GM21723 (cell line): ENCODE data around the gene CACNA2D3.

Experiments
- ATAC-seq: cut with Tn5 transposase; IDR thresholded peaks from one replicate; pipeline ENCODE4 v1.9.1; 2021; ENCODE audit warnings: mild to moderate bottlenecking, moderate library complexity; ENCODE audit not compliant: unreplicated experiment

CACNA2D3 gene

DNA sequence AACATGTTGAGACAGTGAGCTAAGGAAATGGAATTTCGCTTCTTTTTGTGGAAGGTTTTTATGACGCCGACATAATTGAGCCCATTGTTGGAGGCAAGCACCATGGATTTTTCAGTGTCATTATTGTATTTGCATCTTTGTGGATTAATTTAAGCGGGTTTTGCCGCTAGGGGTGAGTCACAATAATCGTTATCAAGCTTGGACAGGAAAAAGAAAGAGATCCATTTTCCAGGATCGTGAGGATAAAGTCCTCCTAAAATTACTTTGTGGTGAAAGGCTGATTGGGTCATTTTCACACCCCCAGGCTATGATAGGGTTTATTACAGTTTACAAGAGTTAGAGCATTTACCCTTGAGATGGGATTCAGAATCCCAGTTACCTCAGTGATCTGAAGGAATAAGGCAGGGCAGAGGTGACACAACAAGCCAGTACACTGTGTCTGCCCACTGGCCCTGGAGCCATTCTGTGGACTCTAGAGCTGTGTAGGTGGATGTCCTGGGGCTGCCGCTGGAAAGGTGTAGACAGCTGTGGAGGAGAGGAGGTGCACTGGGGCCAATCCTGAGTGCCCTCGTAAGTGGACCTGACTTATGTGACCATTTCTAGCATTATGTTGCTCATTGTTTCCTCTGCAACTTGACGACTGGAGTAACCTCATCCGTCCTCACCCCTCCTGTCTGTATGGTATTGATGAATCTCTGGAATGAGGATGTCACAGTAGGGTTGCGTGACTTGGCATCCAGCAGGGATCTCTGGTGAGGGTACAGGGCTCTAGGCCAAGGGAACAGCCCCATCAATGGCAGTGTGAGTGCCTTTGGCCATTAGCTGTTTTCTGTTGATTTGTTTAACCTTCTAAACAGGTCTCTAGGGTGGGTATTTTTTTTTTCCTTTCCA is 435.4 kb downstream of the CACNA2D3 start:
- ATAC-seq: no peak

DNA sequence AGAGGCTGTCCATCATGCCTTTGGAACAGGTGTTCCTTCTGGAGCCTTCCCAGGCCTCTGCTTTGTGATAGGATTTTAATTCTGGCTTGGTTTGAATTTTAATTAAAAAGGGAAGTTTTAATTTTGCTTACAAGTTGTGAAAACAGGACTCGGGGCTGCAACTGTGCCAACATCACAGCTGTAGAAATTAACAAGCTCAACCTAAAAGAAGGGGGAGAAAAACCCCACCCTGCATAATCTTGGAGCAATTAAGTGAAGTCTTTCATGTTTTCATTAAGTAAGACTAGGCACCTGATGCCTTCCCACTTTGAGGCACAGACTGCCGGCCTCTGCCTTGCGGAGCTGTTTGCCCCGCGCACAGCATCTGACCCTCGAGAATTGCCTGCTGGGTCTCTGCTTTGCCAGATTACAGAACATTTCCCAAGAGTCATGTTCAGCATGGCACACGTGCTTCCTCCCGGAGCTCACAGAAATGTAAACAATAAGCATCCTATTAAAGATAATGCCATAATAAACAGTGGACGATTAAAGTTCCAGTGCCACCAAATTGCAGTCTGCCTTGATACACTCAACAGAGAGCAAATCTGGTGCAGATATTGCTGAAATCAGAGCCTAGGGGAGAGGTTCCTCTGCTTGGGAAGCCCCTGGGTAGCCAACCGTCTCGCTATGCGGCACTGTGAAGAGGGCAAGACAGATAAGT is 441.3 kb downstream of the CACNA2D3 start:
- no peak for ATAC-seq

DNA sequence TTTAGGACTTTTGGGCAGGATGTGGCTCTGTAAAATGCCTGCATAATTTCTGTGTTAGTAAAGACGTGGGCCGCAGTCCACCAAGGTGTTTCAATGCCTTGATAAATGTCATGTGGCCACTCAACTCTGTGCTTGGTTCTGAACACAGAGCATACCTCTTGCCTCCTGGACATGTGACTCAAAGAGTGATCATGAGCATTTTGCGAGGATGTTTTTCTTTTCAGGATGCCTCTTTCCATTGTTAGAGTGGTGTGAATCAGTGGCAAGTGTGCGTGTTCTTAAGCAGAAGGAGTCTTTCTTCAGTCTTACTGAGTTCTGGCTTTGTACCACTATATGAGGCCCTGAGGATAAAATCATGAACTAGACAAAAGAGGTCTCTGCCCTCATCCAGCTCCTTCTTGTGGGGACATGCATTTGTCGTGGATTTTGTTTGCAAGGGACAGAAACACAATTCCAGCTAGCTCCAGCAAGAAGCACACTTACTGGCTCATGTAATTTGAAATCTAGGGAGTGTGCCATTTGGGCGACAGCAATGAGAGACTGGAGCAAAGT is 442.1 kb downstream of the CACNA2D3 start:
- ATAC-seq: no peak

DNA sequence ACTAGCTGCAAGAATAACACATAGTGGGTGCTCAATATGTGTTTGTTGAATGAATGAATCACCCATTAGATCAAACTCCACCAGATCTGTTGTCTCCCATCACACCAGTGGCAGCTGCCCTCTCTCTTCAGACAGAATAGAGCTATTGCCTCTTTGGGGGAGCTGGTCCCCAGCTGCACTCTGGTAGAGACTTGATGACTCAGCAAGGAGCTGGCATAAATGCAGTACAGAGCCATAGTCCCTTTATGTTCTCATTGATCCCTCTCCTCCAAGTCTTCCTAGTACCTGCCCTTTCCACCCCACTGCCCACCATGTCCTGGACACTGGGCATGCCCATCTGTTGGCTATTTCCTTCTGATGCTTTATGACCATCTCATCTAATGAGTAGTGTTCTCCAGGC is 443.6 kb downstream of the CACNA2D3 start:
- no peak for ATAC-seq

DNA sequence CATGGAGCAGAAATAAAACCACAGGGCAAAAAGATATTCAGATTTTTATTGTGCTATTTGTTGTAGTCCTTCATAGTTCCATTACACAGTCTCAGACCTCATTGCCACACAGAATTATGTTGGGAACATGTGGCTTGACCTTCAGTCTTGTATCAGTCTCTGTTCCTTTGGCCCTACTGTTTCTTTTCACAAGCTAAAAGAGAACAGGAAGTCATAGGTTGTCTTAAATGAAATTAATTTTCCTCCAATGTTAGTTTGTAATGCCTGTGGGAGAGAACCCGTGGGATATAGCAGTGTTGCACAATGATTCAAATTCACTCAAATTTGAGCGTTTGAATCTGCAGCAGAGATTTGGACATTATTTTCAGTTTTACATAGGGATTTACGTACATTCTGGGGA is 445.6 kb downstream of the CACNA2D3 start:
- ATAC-seq: no peak

DNA sequence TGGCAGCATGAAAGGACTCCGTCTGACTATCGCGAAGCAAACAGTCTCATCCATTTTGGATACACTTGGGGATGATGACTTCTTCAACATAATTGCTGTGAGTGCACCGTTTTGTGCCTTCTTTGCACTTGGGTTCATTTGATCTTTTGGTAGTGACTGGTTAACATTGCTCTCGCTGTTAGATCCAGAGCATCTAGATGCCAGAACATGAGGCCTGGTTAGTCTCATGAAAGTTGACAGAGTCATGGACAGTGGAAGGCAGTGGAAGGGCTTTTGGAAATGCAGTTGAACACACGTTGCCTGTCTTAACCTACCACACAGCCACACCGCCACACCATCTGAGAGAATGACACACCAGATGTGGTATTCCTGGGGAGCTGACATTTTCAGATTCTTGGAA is 447.7 kb downstream of the CACNA2D3 start:
- no peak for ATAC-seq

DNA sequence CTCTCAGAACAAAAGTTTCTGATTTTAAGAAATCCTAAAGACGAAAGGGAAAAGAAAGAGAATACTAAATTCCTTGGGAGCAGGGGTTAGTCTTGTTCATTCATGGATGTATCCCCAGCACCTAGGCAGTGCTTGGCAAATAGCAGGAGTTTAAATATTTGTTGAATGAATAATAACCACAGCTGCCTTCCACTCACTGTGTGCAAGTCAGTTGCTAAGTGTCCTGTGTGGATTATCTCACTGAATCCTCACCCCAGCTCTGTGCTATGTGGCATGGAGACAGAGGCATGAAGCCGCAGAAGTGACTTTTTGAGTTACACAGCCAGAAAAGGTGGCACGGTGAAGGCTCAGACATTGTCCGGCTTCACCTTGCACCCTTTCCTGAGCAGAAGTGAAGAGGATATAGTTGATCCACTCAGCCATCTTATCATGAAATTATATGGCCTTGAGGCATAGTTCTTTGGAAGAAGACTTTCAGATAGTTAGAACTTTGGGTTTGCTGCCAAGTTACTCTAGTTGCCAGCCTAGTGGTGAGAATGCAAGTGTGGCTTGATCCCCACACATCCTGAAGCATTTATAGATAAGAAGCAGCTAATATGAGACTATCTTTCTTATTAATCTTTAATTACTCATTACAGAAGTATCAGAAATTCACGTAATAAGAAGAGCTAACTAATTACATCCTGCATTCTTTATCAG is 450.0 kb downstream of the CACNA2D3 start:
- no peak for ATAC-seq

DNA sequence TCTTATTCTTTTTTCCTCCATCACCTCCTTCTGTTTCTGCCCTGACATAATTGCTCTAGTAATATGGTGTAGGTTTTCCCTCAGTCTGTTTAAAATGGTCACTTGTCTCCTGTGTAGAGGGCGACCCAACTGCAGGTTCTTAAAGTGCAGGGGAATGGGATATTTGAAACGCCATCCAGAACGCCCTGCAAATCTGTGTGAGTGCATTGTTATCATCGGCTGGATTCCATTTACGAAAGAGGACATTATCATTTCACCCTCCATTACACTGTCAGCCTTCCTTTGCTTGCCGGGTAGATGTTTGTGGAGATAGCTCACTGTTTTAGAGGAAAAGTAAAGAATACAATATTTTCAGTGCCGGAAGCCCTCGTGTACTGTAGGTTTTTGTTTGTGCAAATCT is 451.5 kb downstream of the CACNA2D3 start:
- no peak for ATAC-seq

DNA sequence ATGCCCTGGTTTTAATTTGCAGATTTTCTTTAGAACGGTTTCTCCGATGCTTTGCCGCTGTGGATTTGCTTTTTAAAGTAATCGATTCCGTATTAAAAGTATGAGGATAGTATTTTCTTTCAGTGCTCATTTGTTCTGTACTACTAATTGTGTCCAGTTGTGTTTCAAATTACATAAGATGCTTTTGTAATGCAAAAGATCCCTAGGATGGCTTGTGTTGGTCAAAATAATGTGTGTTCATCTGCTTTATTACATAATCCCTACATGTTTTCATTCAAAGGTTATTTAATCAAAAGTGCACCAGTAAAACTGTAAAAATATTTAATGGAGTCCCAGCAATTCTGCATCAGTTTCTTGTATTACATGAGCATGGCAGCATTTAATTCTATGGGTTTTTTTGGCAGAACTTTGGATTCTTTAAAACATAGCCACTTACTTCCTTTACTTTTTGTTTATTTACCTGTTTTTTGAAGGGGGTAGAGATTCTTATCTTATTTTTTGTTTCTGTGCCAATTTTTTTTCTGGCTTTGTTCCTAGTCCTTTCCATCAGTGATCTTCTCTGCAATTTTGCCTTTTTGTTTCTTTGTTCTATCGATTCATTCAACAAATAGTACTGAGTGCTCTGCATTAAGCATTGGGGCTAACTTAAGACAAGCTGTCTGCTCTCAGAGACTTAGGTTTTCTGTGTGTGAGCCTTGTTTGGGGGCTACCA is 452.7 kb downstream of the CACNA2D3 start:
- ATAC-seq: no peak

DNA sequence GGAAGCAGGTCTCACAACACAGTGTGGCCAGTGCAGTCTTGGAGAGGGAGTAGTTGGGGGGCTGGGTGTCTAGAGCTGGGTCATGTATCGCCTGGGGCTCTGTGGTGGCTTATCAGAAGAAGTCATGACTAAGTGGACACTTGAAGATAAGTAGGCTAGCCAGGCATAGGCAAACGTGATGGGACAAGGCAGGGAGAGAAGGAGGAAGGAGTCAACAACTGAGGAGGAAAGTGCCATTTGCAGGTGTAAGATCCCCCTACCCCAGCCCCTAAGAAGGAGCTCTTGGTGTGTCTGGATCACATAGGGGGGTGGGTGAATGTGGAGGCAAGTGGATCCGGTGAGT is 453.2 kb downstream of the CACNA2D3 start:
- ATAC-seq: no peak

DNA sequence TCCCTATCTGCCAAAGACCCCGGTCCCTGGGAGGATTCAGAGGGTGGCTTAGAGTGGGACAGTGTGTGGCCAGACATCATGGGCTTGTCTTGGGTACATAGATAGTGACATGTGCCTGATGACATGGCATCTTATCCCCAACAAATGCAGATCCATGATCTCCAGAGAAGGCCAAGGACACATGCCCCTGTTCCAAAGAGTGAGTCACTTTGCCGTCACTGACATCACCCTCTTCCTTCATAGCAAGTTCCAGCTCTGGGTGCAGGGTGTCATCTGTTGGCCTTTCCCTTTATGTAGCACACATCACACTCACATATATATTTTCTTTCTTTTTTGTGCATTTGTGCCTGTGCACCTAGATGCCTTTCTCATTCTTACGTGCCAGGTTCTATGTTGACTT is 455.0 kb downstream of the CACNA2D3 start:
- ATAC-seq: no peak

DNA sequence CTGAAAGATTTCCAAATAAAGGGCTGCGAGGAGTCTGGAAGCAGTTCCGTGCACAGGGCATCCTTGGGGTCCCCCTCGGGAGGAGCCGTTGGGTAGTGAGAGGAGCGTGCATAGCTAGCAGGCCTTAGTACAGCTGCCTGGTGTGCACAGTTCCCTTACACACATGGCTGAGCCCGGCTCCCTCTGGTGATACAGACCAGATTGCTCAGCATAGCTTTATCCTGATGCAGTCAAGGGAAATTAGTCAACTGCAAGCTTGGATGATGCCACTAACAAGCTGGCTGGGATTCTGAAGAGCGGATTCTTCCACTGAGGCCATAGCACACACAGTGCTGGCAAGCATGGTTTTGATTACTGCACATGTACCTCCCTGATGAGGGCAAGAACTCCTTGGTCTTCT is 456.1 kb downstream of the CACNA2D3 start:
- no peak for ATAC-seq

DNA sequence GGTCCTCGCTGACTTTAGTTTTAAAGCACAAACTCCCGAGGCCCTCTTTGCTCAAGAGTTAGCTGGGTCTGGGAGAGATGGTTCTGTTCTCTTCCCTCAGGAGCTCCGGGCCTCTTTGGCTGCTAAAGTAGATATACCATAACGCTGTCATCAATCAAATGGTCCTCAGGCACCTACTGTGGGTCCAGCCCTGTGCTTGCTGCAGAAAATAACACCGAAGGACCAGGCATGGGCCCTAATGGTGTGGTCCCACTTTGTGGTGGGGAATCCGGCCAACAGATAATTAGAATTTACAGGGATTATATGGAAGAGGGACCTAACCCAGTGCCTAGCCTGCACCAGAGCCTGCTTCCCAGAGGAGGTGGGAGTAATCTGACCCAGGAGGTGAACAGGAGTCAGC is 458.1 kb downstream of the CACNA2D3 start:
- ATAC-seq: no peak

DNA sequence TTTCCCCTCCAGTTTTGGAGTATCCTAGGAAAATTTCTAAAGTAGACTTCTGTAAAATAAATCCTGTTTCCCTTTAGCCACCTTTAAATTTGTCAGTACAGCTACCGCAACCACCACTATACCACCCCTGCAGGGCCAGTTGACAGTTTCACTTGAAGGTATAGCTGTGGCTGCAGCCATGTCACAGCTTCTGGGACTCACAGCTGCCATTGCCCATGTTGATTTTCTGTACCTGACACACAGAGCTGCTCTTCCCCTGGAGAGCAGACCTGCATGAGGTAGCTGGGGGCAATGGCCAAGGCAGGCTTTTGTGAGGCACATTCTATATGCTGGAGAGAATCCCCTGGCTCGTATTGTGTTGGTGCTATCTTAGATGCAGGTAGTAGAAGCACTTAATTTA is 460.1 kb downstream of the CACNA2D3 start:
- no peak for ATAC-seq

DNA sequence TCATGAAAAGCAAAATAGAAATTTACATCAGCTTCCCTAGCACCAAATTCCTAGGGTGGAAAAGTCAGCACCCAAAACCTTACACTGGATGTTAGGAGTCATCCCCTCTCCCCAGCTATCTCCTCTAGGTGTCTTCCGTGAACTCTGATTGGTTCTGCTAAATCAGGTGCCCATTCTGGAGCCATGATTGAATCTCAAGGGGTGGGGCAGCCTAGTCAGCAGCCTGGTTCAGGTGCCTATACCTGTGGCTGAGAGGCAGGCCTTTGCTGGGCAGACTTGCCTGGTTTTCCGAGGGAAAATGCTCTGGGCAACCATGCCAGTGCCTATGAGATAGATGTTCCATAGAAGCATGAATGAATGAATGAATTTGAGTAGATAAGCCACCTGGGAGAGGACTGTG is 468.8 kb downstream of the CACNA2D3 start:
- ATAC-seq: no peak

DNA sequence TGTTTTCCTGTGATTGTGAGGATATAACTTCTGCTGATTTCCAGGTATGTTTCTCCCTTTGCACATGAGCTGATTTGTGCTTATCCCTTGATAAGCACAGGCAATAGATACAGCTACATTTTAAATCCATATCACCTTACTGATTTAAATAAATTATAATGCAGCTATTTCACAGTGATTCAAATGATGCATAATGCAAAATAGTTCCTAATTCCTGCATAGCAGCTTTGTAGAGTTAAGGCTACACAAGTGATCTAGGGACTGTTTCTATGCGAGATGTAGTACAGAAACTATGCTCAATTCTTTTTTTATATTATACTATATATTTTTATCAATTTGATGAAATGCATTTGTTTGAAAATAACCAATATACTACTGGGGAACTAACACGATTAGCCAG is 471.3 kb downstream of the CACNA2D3 start:
- no peak for ATAC-seq

DNA sequence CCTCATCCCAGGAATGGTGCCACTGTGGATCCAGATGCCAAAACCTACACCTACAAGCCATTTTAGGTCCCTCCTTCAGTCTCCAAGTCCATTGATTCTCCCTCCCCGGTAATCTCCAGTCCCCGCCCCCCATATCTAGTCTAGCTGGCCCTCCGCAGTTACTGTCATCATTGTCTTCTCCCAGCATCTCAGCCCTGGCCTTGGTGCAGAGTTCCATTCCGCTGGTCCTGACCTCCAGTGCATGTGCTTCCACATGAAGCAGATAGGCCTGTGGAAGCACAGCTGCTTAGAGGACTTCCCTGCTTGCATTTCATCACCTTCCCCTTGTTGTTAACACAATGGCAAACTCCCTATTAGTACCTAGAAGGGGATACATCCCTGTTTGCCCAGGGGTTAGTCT is 473.7 kb downstream of the CACNA2D3 start:
- no peak for ATAC-seq

DNA sequence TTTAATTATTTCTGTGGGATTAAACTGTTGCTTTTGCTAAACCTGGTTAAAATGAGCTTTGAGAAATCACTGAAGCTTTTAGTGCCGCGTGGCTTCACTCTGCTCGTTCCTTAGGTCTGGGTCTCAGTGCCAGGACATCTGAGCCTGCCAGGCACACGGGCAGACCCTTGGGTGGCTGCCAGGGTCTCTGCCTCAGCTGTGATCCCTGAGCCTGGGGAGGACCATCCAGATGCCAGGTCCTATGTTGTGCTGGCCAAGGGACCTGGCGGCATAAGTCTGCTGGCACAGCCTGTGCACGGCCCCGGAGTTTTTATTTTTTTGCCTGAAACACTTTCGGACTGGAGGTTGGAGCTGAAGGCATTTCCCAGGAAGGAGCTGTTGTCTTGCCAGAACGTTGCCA is 477.4 kb downstream of the CACNA2D3 start:
- ATAC-seq: no peak

DNA sequence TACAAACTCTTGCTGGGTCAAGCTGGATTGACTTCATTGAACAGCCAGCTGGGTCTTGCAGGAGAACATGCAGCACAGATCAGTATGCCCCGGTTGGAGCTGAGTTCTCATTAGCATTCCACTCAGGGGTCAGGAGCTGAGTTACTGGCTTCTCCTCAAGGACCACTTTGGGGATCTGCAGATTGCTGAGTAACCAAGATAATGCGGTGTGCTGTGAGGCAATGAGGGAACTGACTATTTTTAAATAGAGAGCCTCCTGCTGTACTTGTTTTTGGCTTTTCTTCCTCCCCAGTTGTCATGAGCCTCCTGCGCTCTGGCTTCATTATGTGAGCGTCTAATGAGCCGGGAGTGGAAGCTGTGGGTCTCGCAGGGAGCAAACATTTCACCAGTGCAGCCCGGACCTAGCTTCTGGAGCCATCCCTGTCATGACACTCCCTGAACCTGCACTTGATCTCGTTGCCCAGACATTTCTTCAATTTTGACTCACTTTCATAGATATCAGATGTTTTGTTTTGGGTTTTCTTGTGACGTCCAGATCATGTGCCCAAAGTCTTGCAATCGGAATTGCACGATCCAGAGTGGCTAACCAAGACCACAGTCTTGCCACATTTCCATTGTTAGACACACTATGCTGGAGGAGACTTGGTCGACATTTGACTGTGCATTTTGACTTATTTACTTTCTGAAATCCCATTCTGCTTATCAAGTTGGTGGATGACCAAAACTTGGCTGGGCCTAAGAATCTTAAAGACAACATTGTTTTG is 478.3 kb downstream of the CACNA2D3 start:
- ATAC-seq: no peak

DNA sequence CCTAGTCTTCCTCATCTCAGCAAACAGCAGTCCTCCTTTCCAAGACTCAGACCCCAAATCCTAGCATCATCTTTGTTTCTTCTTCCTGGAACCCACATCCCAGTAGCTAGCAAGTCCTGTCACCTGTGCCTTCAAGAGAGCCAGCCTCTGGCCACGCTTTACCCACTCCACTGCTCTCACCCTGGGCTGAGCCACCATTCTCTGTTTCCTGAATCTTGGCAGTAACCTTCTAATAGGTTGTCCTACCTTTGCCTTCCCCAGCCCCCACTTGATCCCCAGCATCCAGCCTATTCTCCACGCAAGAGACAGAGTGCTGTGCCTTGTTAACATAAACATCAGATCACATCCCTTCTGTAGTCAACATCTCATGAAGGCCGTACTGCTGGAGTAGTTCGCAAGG is 482.1 kb downstream of the CACNA2D3 start:
- ATAC-seq: no peak
